ENCODE measurements around the gene MAML2. TPM values are rescaled to one million over a fixed set of nuclear protein-coding genes. Genes with fewer than 3 reads are reported as not detected.

The MAML2 gene
- total and polyA plus RNA-seq, 4 donors, result 0.56 to 2.1 (median 1.4) TPM

Small RNA genes lying within 50 kb of the gene (small RNA-seq; reads per million reads assigned to genes)
- not detected for gene MIR1260B

Other genes with a start within 250 kb of the MAML2 start
- gene CCDC82, start 46.7 kb upstream of the MAML2 start, total RNA-seq, result 10 to 100 TPM in 1 of 2 donors, 1 to 10 TPM in 1; 7.8 to 14.1 TPM
- 10 to 100 TPM in 1 of 2 donors, 1 to 10 TPM in 1; 4.5 to 14.5 TPM for gene CCDC82, start 46.7 kb upstream of the MAML2 start, polyA plus RNA-seq
- 1 to 10 TPM; 1.9 to 3.8 TPM for gene JRKL, start 46.8 kb upstream of the MAML2 start, total RNA-seq
- gene JRKL, start 46.8 kb upstream of the MAML2 start, polyA plus RNA-seq, result 1 to 10 TPM; 1.1 to 1.2 TPM

Measured in liver (tissue), 5 donors.